ENCODE data around the gene PODXL2.

PODXL2 gene

GRCh38 chr3:127661600-127661999, 32.6 kb downstream of the PODXL2 start:
- Histone ChIP-seq H3K4me3 (ENCODE audit: low read depth, low read length) (no peak overlapping the region), H3K27me3 (replicated peaks) (no peaks in the 10 kb centered on the region), H3K27ac (no peak overlapping the region), H3K36me3 (replicated peaks) (no peaks in the 10 kb centered on the region)
- TF ChIP-seq CTCF (IDR thresholded peaks at IDR 0.05; ENCODE audit: low read depth, low read length, missing control alignments) = no peak
- in situ Hi-C loops (cut with HindIII; ENCODE audit: low pct_ligation_motif_present, low sequenced_read_pairs) = no loop called here
- DNase-seq = no peak

GRCh38 chr3:127662001-127662469, 33.0 kb downstream of the PODXL2 start:
- DNase-seq = no peak
- no peaks in the 10 kb centered on the region for H3K27me3 ChIP-seq (replicated peaks)
- no peak overlapping the region for H3K4me3 ChIP-seq (ENCODE audit: low read depth, low read length)
- H3K36me3 ChIP-seq (replicated peaks) = no peaks in the 10 kb centered on the region
- no peak for TF ChIP-seq CTCF (IDR thresholded peaks at IDR 0.05; ENCODE audit: low read depth, low read length, missing control alignments)
- in situ Hi-C loops (cut with HindIII; ENCODE audit: low pct_ligation_motif_present, low sequenced_read_pairs) = no loop called here
- H3K27ac ChIP-seq = no peak overlapping the region

GRCh38 chr3:127663151-127663550, 34.2 kb downstream of the PODXL2 start:
- no peak for TF ChIP-seq CTCF (IDR thresholded peaks at IDR 0.05; ENCODE audit: low read depth, low read length, missing control alignments)
- in situ Hi-C loops (cut with HindIII; ENCODE audit: low pct_ligation_motif_present, low sequenced_read_pairs) = no loop called here
- no peak for DNase-seq
- Histone ChIP-seq H3K27me3 (replicated peaks) (no peaks in the 10 kb centered on the region), H3K27ac (no peak overlapping the region), H3K4me3 (ENCODE audit: low read depth, low read length) (no peak overlapping the region), H3K36me3 (replicated peaks) (no peaks in the 10 kb centered on the region)

GRCh38 chr3:127665165-127665564, 36.2 kb downstream of the PODXL2 start:
- TF ChIP-seq CTCF (IDR thresholded peaks at IDR 0.05; ENCODE audit: low read depth, low read length, missing control alignments) = no peak
- no peak for DNase-seq
- in situ Hi-C loops (cut with HindIII; ENCODE audit: low pct_ligation_motif_present, low sequenced_read_pairs) = no loop called here
- H3K36me3 ChIP-seq (replicated peaks) = no peaks in the 10 kb centered on the region
- H3K27ac ChIP-seq = no peak overlapping the region
- no peaks in the 10 kb centered on the region for H3K27me3 ChIP-seq (replicated peaks)
- H3K4me3 ChIP-seq (ENCODE audit: low read depth, low read length) = no peak overlapping the region

DNA sequence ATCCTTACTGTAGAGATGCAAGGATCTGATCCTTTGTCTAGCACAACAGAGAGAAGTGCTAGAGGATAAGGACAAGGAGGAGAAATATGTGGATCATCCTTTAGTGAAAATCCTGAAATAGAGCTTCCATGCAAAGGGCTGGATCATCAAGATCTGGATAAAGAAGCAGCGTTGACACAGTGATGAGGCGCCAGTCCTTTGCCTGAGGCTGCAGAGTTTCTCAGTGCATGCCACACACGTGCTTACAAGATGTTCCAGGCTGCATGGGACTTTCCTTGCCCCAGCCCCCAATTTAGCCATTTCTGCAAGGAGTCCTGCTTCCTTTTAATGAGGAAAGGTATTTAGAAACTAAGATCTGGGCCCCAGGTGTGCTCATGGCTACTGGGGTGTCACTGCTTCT, 36.6 kb downstream of the PODXL2 start:
- Histone ChIP-seq H3K27me3 (replicated peaks) (no peaks in the 10 kb centered on the region), H3K4me3 (ENCODE audit: low read depth, low read length) (no peak overlapping the region), H3K27ac (no peak overlapping the region), H3K36me3 (replicated peaks) (no peaks in the 10 kb centered on the region)
- in situ Hi-C loops (cut with HindIII; ENCODE audit: low pct_ligation_motif_present, low sequenced_read_pairs) = no loop called here
- DNase-seq = no peak
- TF ChIP-seq CTCF (IDR thresholded peaks at IDR 0.05; ENCODE audit: low read depth, low read length, missing control alignments) = no peak

- no peak for TF ChIP-seq CTCF (IDR thresholded peaks at IDR 0.05; ENCODE audit: low read depth, low read length, missing control alignments)
- H3K27ac ChIP-seq = no peak overlapping the region
- in situ Hi-C loops (cut with HindIII; ENCODE audit: low pct_ligation_motif_present, low sequenced_read_pairs) = no loop called here
- no peak for DNase-seq
- no peak overlapping the region for H3K4me3 ChIP-seq (ENCODE audit: low read depth, low read length)
- no peaks in the 10 kb centered on the region for H3K27me3 ChIP-seq (replicated peaks)
- H3K36me3 ChIP-seq (replicated peaks) = no peaks in the 10 kb centered on the region
These were observed 37.7 kb downstream of the PODXL2 start for GRCh38 chr3:127666676-127667075.
